Testis (tissue), 3 donors: ENCODE measurements around the gene ZBTB4. TPM values are rescaled to one million over a fixed set of nuclear protein-coding genes. Genes with fewer than 3 reads are reported as not detected.

Experiments
- DNase-seq: peaks from one replicate; pipeline ENCODE4 v3.0.0-alpha.2; 2019
- H3K27ac ChIP-seq, 2 donors: fragments of 200-600 bp; sonication (generic); one replicate each; pipeline ENCODE4 v1.5.1; 2019
- H3K27me3 ChIP-seq: fragments of 200-600 bp; sonication (generic); one replicate; pipeline ENCODE4 v1.5.1; 2019
- H3K36me3 ChIP-seq: fragments of 200-600 bp; sonication (generic); one replicate; pipeline ENCODE4 v1.5.1; 2017; ENCODE audit warnings: low read depth; ENCODE audit errors: missing control alignments
- H3K4me1 ChIP-seq: fragments of 200-600 bp; sonication (generic); one replicate; pipeline ENCODE4 v1.5.1; 2019
- H3K4me3 ChIP-seq, 2 donors: fragments of 200-600 bp; sonication (generic); one replicate each; pipeline ENCODE4 v1.5.1; 2017 to 2019
- H3K9me3 ChIP-seq: fragments of 200-600 bp; sonication (generic); one replicate; pipeline ENCODE4 v1.5.1; 2017
- POLR2A ChIP-seq: fragments of 450-650 bp; IDR thresholded peaks from one replicate; pipeline ENCODE4 v1.6.1; 2017; ENCODE audit warnings: antibody characterized with exemption, mild to moderate bottlenecking, moderate library complexity
- WGBS, 2 donors: methylation state at CpG; one replicate each; pipeline ENCODE4 v1.1.5; 2018; 5-methylcytosine and 5-hydroxymethylcytosine counted together
- intact Hi-C: fragments of 100-400 bp; cut with DNase I; formaldehyde crosslinking; loops from one replicate; pipeline ENCODE4 v1.15.1; 2023; ENCODE audit warnings: low total_unique reads
- polyA plus RNA-seq: library from polyadenylated mRNA; stranded (reverse); fragments of 350-450 nt; fragmentation: Illumina TruSeq; extraction: RNeasy Lipid Tissue Mini Kit (QIAGEN cat#74804); gene quantifications from one replicate; pipeline ENCODE4 v1.2.3, GENCODE V29; 2014; ENCODE audit warnings: low read depth, low replicate concordance; ENCODE audit not compliant: insufficient read depth
- total RNA-seq, 2 donors: library from RNA; depleted of rRNA; stranded (reverse); fragments of >200 nt; gene quantifications; one replicate each; pipeline ENCODE4 v1.2.3, GENCODE V29; 2016
- TF ChIP-seq, protein P1 (sequence below), 3 experiments: fragments of 450-650 bp in 2 of 3; fragments of 200-600 bp in 1 of 3; sonication (generic) in 1 of 3; IDR thresholded peaks; one replicate each; pipeline ENCODE4 v1.5.1; 2016 to 2019; ENCODE audit warnings: antibody characterized with exemption in 3 of 3, mild to moderate bottlenecking in 2 of 3, moderate library complexity in 1 of 3

The ZBTB4 gene
- total and polyA plus RNA-seq, 3 donors from 2014 or later: 34.0 to 43.4 (median 39.5) TPM

DNA sequence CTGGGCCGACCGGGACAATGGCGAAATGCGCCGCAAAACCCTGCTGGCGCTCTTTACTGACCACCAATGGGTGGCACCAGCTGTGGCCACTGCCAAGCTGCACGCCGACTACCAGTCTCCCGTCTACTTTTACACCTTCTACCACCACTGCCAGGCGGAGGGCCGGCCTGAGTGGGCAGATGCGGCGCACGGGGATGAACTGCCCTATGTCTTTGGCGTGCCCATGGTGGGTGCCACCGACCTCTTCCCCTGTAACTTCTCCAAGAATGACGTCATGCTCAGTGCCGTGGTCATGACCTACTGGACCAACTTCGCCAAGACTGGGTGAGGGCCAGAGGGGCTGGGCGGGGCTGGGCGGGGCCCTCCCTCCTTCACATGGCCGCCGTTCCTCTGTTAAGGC lies 63.6 kb downstream of the ZBTB4 start:
- Histone ChIP-seq H3K36me3 (no peaks in the 10 kb centered on the region), H3K4me1 (no peaks in the 10 kb centered on the region), H3K27ac (no peak overlapping the region), H3K4me3 (no peak overlapping the region), H3K27me3 (no peaks in the 10 kb centered on the region), H3K9me3 (no peaks in the 10 kb centered on the region)
- DNase-seq: no peak
- intact Hi-C loops: no loop called here
- TF ChIP-seq, protein P1, sequence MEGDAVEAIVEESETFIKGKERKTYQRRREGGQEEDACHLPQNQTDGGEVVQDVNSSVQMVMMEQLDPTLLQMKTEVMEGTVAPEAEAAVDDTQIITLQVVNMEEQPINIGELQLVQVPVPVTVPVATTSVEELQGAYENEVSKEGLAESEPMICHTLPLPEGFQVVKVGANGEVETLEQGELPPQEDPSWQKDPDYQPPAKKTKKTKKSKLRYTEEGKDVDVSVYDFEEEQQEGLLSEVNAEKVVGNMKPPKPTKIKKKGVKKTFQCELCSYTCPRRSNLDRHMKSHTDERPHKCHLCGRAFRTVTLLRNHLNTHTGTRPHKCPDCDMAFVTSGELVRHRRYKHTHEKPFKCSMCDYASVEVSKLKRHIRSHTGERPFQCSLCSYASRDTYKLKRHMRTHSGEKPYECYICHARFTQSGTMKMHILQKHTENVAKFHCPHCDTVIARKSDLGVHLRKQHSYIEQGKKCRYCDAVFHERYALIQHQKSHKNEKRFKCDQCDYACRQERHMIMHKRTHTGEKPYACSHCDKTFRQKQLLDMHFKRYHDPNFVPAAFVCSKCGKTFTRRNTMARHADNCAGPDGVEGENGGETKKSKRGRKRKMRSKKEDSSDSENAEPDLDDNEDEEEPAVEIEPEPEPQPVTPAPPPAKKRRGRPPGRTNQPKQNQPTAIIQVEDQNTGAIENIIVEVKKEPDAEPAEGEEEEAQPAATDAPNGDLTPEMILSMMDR (IDR thresholded peaks at IDR 0.05): no peak
- no peak for TF ChIP-seq POLR2A
- WGBS, 2 donors: 92 to 93% methylated on average over 13 to 23 of the region's 23 CpGs

- Histone ChIP-seq H3K4me1 (no peaks in the 10 kb centered on the region), H3K9me3 (no peaks in the 10 kb centered on the region), H3K27me3 (no peaks in the 10 kb centered on the region), H3K4me3 (no peak overlapping the region), H3K27ac (no peak overlapping the region), H3K36me3 (no peaks in the 10 kb centered on the region)
- 92 to 94% methylated on average over 10 to 14 of the region's 14 CpGs for WGBS, 2 donors
- TF ChIP-seq, protein P1 (IDR thresholded peaks at IDR 0.05): no peak
- no peak for TF ChIP-seq POLR2A
- no peak for DNase-seq
- intact Hi-C loops: no loop called here
Measured at GRCh38 chr17:7414837-7415236, 64.6 kb downstream of the ZBTB4 start.

DNA sequence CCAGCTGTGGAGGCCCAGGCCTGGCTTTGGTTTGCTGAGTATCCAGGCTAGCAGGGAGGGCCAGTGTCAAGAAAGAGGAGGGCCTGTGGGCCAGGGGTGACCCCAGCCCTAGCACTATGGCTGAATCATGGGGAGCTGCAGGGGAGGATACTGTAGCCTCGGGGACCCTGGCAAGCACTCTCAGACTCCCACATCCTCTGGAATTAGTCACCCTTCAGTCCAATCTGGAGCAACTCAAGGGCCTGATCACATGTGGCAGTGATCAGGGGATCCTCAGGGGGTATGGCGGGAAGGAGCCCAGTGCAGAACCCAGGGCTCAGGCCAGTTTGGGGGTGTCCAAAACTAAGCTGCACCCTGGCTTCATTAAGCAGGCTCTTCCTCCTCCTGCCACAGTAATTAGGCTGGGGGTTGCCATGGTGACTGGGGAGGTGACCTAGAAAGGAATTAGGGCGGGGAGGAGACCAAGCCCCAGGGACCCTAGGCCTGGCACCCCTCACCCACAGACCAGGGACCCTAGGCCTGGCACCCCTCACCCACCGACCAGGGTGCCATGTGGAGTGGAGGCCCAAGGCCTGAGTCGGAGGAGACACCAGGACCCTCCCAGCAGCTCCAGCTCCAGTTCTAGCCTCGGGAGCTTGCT lies 66.0 kb downstream of the ZBTB4 start:
- intact Hi-C loops: no loop called here
- Histone ChIP-seq H3K9me3 (no peaks in the 10 kb centered on the region), H3K27ac (no peak overlapping the region), H3K36me3 (no peaks in the 10 kb centered on the region), H3K4me1 (no peaks in the 10 kb centered on the region), H3K27me3 (no peaks in the 10 kb centered on the region), H3K4me3 (no peak overlapping the region)
- no peak for DNase-seq
- no peak for TF ChIP-seq POLR2A
- TF ChIP-seq, protein P1 (IDR thresholded peaks at IDR 0.05): no peak
- WGBS, 2 donors: 66 to 75% methylated on average over 4 to 5 of the region's 6 CpGs

- no peak for TF ChIP-seq POLR2A
- TF ChIP-seq, protein P1 (IDR thresholded peaks at IDR 0.05): no peak
- no peak overlapping the region for H3K4me3 ChIP-seq
- no peak for DNase-seq
- H3K27me3 ChIP-seq: no peaks in the 10 kb centered on the region
- intact Hi-C loops: no loop called here
- H3K4me1 ChIP-seq: no peaks in the 10 kb centered on the region
- 89 to 95% methylated on average over 4 to 8 of the region's 8 CpGs for WGBS, 2 donors
- no peak overlapping the region for H3K27ac ChIP-seq
- no peaks in the 10 kb centered on the region for H3K36me3 ChIP-seq
- no peaks in the 10 kb centered on the region for H3K9me3 ChIP-seq
Measured at GRCh38 chr17:7411427-7411750, 68.0 kb downstream of the ZBTB4 start.
